Esophagus (tissue), 2 donors: ENCODE results near the gene GAN. TPM values are rescaled to one million over a fixed set of nuclear protein-coding genes. Genes with fewer than 3 reads are reported as not detected.
"Not testable (repeated sequence)": the region's sequence is repeated elsewhere in the genome, so short reads cannot be mapped to it uniquely, and the experiment has no call there.

Experiments used
- H3K27ac ChIP-seq, 2 donors: one replicate each; pipeline ENCODE4 v1.5.1; 2013; ENCODE audit warnings: low read depth in 2 of 2, mild to moderate bottlenecking in 2 of 2, inconsistent platforms in 1 of 2, low read length in 1 of 2, moderate library complexity in 1 of 2
- H3K27me3 ChIP-seq, 2 donors: one replicate each; pipeline ENCODE4 v1.6.1; 2013; ENCODE audit warnings: low read length in 2 of 2, control low read depth in 1 of 2, mild to moderate bottlenecking in 1 of 2; ENCODE audit not compliant: insufficient read depth in 2 of 2, control insufficient read depth in 1 of 2
- H3K36me3 ChIP-seq, 2 donors: one replicate each; pipeline ENCODE4 v1.6.1; 2013; ENCODE audit warnings: low read length in 1 of 2; ENCODE audit not compliant: control insufficient read depth in 2 of 2, insufficient read depth in 2 of 2
- H3K4me1 ChIP-seq, 2 donors: one replicate each; pipeline ENCODE4 v1.6.1; 2013; ENCODE audit warnings: low read length in 1 of 2; ENCODE audit not compliant: control insufficient read depth in 2 of 2, insufficient read depth in 2 of 2
- H3K4me3 ChIP-seq, 2 donors: one replicate each; pipeline ENCODE4 v1.5.1; 2013; ENCODE audit warnings: low read length in 2 of 2, mild to moderate bottlenecking in 2 of 2, low read depth in 1 of 2, moderate library complexity in 1 of 2
- H3K9me3 ChIP-seq, 2 donors: one replicate each; pipeline ENCODE4 v1.6.1; 2013; ENCODE audit warnings: mild to moderate bottlenecking in 2 of 2, low read depth in 1 of 2, low read length in 1 of 2, moderate library complexity in 1 of 2; ENCODE audit not compliant: control insufficient read depth in 2 of 2, insufficient read depth in 1 of 2
- WGBS, 2 donors: extraction: QIAGEN DNeasy Blood & Tissue Kit; methylation state at CpG; one replicate each; pipeline ENCODE4 v1.1.7; 2013; 5-methylcytosine and 5-hydroxymethylcytosine counted together
- polyA plus RNA-seq, 2 donors: library from polyadenylated mRNA; stranded (reverse); fragments of 200-250 nt; gene quantifications; one replicate each; pipeline ENCODE4 v1.2.3, GENCODE V29; 2013
- donor health status: healthy with polysubstance abuse.
- donor health status: Bipolar disorder and iron deficiency.

Gene GAN
- polyA plus RNA-seq, 2 donors: 2.9 to 6.8 TPM

- H3K36me3 ChIP-seq: peaks cover 4 to 7% of the 10 kb centered on the region in 2 donors
- no peak overlapping the region for H3K27ac ChIP-seq
- 78 to 87% methylated on average over 5 of the region's 5 CpGs for WGBS, 2 donors
- no peak overlapping the region for H3K4me3 ChIP-seq
- H3K9me3 ChIP-seq: no peaks in the 10 kb centered on the region
- no peaks in the 10 kb centered on the region for H3K27me3 ChIP-seq
- no peaks in the 10 kb centered on the region for H3K4me1 ChIP-seq
Observed at GRCh38 chr16:81337097-81337496, 22.3 kb downstream of the GAN start.

- not testable (repeated sequence) for H3K36me3 ChIP-seq, H3K27me3 ChIP-seq, H3K4me1 ChIP-seq, H3K27ac ChIP-seq, H3K9me3 ChIP-seq, H3K4me3 ChIP-seq
- 92 to 95% methylated on average over 3 of the region's 3 CpGs for WGBS, 2 donors
Observed at GRCh38 chr16:81345172-81345571, 30.4 kb downstream of the GAN start.

- Histone ChIP-seq H3K27me3 (no peaks in the 10 kb centered on the region), H3K9me3 (peaks cover 2 to 4% of the 10 kb centered on the region in 2 donors), H3K4me1 (no peaks in the 10 kb centered on the region), H3K4me3 (no peak overlapping the region), H3K27ac (no peak overlapping the region), H3K36me3 (no peaks in the 10 kb centered on the region)
- WGBS, 2 donors: 91 to 97% methylated on average over 1 of the region's 1 CpG
Observed at GRCh38 chr16:81347425-81347824, 32.7 kb downstream of the GAN start.

- Histone ChIP-seq H3K36me3 (peaks cover 0 to 2% of the 10 kb centered on the region in 2 donors), H3K4me1 (no peaks in the 10 kb centered on the region), H3K27me3 (no peaks in the 10 kb centered on the region), H3K9me3 (peaks cover 2 to 4% of the 10 kb centered on the region in 2 donors), H3K27ac (no peak overlapping the region), H3K4me3 (no peak overlapping the region)
- WGBS, 2 donors: 84 to 86% methylated on average over 4 of the region's 4 CpGs
Observed at GRCh38 chr16:81349608-81350305, 35.0 kb downstream of the GAN start.

GRCh38 chr16:81350306-81350615 lies 35.5 kb downstream of the GAN start:
- Histone ChIP-seq H3K9me3 (peaks cover 2 to 4% of the 10 kb centered on the region in 2 donors), H3K4me3 (no peak overlapping the region), H3K4me1 (no peaks in the 10 kb centered on the region), H3K36me3 (peaks cover 0 to 7% of the 10 kb centered on the region in 2 donors), H3K27ac (no peak overlapping the region), H3K27me3 (no peaks in the 10 kb centered on the region)
- WGBS, 2 donors: 93 to 98% methylated on average over 4 of the region's 4 CpGs

GRCh38 chr16:81353895-81354294 lies 39.1 kb downstream of the GAN start:
- Histone ChIP-seq H3K4me1 (no peaks in the 10 kb centered on the region), H3K27ac (no peak overlapping the region), H3K4me3 (no peak overlapping the region), H3K9me3 (no peaks in the 10 kb centered on the region), H3K27me3 (no peaks in the 10 kb centered on the region), H3K36me3 (peaks cover 4 to 16% of the 10 kb centered on the region in 2 donors)
- 91 to 94% methylated on average over 3 of the region's 3 CpGs for WGBS, 2 donors

- Histone ChIP-seq H3K4me1 (no peaks in the 10 kb centered on the region), H3K9me3 (no peaks in the 10 kb centered on the region), H3K4me3 (no peak overlapping the region), H3K36me3 (peaks cover 4 to 18% of the 10 kb centered on the region in 2 donors), H3K27ac (no peak overlapping the region), H3K27me3 (no peaks in the 10 kb centered on the region)
- WGBS, 2 donors: 92 to 94% methylated on average over 9 of the region's 9 CpGs
Observed at GRCh38 chr16:81357711-81358260, 43.0 kb downstream of the GAN start.

GRCh38 chr16:81358860-81359259 lies 44.1 kb downstream of the GAN start:
- 72 to 73% methylated on average over 1 of the region's 1 CpG for WGBS, 2 donors
- Histone ChIP-seq H3K27me3 (no peaks in the 10 kb centered on the region), H3K27ac (no peak overlapping the region), H3K4me1 (no peaks in the 10 kb centered on the region), H3K36me3 (peaks cover 4 to 23% of the 10 kb centered on the region in 2 donors), H3K4me3 (no peak overlapping the region), H3K9me3 (no peaks in the 10 kb centered on the region)

GRCh38 chr16:81360135-81360534 lies 45.4 kb downstream of the GAN start:
- no peaks in the 10 kb centered on the region for H3K4me1 ChIP-seq
- no peaks in the 10 kb centered on the region for H3K27me3 ChIP-seq
- 95 to 96% methylated on average over 2 of the region's 2 CpGs for WGBS, 2 donors
- no peak overlapping the region for H3K4me3 ChIP-seq
- H3K36me3 ChIP-seq: peaks cover 8 to 27% of the 10 kb centered on the region in 2 donors
- no peak overlapping the region for H3K27ac ChIP-seq
- H3K9me3 ChIP-seq: no peaks in the 10 kb centered on the region

GRCh38 chr16:81365731-81366130 lies 51.0 kb downstream of the GAN start:
- WGBS, 2 donors: 82 to 87% methylated on average over 3 of the region's 3 CpGs
- no peaks in the 10 kb centered on the region for H3K4me1 ChIP-seq
- H3K36me3 ChIP-seq: peaks cover 4 to 27% of the 10 kb centered on the region in 2 donors

More at GRCh38 chr16:81365731-81366130, 51.0 kb downstream of the GAN start:
- H3K27me3 ChIP-seq: no peaks in the 10 kb centered on the region
- no peak overlapping the region for H3K27ac ChIP-seq
- H3K4me3 ChIP-seq: no peak overlapping the region
- no peaks in the 10 kb centered on the region for H3K9me3 ChIP-seq
